ENCODE data around the gene CDYL2. TPM values are rescaled to one million over a fixed set of nuclear protein-coding genes. Genes with fewer than 3 reads are reported as not detected.

Gene CDYL2
- total RNA-seq, 1 experiment from 2014 or later = 8.2 TPM

DNA sequence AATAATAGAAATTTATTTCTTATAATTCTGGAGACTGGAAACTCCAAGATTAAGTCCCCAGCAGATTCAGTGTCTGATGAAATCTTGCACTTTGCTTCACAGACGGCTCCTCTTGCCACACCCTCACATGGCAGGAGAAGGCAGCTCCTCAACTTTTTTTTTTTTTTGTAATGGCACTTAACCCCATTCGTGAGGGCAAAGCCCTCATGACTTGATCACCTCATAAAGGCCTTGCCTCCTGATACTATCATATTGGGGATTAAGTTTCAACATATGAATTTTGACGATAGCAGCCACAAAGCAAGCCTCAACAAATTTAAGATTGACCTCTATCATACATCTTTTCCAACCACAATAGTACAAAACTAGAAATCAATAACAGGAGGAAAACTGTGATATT, 42.3 kb upstream of the CDYL2 start:
- Mint-ChIP-seq H3K36me3 (peaks cover 12% of the 10 kb centered on the region), H3K9me3 (peaks cover 34% of the 10 kb centered on the region), H3K27me3 (ENCODE audit: low read depth) (peaks cover 4% of the 10 kb centered on the region), H3K27ac (no peak overlapping the region), H3K4me3 (no peak overlapping the region), H3K4me1 (no peaks in the 10 kb centered on the region)
- CTCF ChIA-PET = no interaction called here
- DNase-seq (ENCODE audit: low spot score) (no peak), ATAC-seq (no peak)
- no peak for TF ChIP-seq PREB (CRISPR knock-in tag; IDR thresholded peaks at IDR 0.05; ENCODE audit: borderline replicate concordance)
- TF ChIP-seq NFATC4 (CRISPR knock-in tag; IDR thresholded peaks at IDR 0.05) = no peak
- POLR2A ChIA-PET = no interaction called here

DNA sequence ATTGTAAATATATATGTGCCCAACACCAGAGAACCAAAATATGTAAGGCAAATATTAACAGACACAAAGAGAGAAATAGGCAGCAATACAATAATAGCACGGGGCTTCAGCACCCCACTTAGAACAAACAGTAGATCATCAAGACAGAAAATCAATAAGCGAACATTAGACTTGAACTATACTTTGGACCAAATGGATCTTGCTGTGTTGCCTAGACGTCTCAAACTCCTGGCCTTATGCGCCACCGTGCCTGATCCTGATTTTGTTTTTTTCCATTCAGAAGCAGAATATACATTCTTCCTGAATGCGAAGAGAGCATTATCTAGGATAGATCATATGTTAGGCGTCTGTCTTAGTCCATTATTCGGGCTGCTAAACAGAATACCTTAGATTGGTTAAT, 41.9 kb upstream of the CDYL2 start:
- ChIA-PET CTCF (no interaction called here), POLR2A (no interaction called here)
- peaks cover 38% of the 10 kb centered on the region for H3K9me3 Mint-ChIP-seq
- TF ChIP-seq MYBL2 (CRISPR knock-in tag; IDR thresholded peaks at IDR 0.05) = no peak
- TF ChIP-seq KAT7 (CRISPR knock-in tag; IDR thresholded peaks at IDR 0.05; ENCODE audit: borderline replicate concordance) = no peak
- TF ChIP-seq ZNF416 (CRISPR knock-in tag; IDR thresholded peaks at IDR 0.05) = no peak
- no peak for TF ChIP-seq NFYB (CRISPR knock-in tag; conservative IDR thresholded peaks at IDR 0.05; ENCODE audit: low read depth)
- no peak for TF ChIP-seq HMGA2 (CRISPR knock-in tag; IDR thresholded peaks at IDR 0.05)
- TF ChIP-seq, protein P1, sequence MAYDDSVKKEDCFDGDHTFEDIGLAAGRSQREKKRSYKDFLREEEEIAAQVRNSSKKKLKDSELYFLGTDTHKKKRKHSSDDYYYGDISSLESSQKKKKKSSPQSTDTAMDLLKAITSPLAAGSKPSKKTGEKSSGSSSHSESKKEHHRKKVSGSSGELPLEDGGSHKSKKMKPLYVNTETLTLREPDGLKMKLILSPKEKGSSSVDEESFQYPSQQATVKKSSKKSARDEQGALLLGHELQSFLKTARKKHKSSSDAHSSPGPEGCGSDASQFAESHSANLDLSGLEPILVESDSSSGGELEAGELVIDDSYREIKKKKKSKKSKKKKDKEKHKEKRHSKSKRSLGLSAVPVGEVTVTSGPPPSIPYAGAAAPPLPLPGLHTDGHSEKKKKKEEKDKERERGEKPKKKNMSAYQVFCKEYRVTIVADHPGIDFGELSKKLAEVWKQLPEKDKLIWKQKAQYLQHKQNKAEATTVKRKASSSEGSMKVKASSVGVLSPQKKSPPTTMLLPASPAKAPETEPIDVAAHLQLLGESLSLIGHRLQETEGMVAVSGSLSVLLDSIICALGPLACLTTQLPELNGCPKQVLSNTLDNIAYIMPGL (CRISPR knock-in tag; IDR thresholded peaks at IDR 0.05) = no peak
- TF ChIP-seq, protein P2, sequence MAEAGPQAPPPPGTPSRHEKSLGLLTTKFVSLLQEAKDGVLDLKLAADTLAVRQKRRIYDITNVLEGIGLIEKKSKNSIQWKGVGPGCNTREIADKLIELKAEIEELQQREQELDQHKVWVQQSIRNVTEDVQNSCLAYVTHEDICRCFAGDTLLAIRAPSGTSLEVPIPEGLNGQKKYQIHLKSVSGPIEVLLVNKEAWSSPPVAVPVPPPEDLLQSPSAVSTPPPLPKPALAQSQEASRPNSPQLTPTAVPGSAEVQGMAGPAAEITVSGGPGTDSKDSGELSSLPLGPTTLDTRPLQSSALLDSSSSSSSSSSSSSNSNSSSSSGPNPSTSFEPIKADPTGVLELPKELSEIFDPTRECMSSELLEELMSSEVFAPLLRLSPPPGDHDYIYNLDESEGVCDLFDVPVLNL (CRISPR knock-in tag; IDR thresholded peaks at IDR 0.05; ENCODE audit: borderline replicate concordance, low read depth) = no peak
- TF ChIP-seq, protein P3, sequence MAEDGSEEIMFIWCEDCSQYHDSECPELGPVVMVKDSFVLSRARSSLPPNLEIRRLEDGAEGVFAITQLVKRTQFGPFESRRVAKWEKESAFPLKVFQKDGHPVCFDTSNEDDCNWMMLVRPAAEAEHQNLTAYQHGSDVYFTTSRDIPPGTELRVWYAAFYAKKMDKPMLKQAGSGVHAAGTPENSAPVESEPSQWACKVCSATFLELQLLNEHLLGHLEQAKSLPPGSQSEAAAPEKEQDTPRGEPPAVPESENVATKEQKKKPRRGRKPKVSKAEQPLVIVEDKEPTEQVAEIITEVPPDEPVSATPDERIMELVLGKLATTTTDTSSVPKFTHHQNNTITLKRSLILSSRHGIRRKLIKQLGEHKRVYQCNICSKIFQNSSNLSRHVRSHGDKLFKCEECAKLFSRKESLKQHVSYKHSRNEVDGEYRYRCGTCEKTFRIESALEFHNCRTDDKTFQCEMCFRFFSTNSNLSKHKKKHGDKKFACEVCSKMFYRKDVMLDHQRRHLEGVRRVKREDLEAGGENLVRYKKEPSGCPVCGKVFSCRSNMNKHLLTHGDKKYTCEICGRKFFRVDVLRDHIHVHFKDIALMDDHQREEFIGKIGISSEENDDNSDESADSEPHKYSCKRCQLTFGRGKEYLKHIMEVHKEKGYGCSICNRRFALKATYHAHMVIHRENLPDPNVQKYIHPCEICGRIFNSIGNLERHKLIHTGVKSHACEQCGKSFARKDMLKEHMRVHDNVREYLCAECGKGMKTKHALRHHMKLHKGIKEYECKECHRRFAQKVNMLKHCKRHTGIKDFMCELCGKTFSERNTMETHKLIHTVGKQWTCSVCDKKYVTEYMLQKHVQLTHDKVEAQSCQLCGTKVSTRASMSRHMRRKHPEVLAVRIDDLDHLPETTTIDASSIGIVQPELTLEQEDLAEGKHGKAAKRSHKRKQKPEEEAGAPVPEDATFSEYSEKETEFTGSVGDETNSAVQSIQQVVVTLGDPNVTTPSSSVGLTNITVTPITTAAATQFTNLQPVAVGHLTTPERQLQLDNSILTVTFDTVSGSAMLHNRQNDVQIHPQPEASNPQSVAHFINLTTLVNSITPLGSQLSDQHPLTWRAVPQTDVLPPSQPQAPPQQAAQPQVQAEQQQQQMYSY (CRISPR knock-in tag; IDR thresholded peaks at IDR 0.05) = no peak
- TF ChIP-seq FOXJ3 (CRISPR knock-in tag; IDR thresholded peaks at IDR 0.05; ENCODE audit: borderline replicate concordance) = no peak
- TF ChIP-seq MXD4 (CRISPR knock-in tag; IDR thresholded peaks at IDR 0.05; ENCODE audit: borderline replicate concordance) = no peak
- no peak for TF ChIP-seq CDX4 (CRISPR knock-in tag; IDR thresholded peaks at IDR 0.05; ENCODE audit: borderline replicate concordance)
- TF ChIP-seq, protein P4, sequence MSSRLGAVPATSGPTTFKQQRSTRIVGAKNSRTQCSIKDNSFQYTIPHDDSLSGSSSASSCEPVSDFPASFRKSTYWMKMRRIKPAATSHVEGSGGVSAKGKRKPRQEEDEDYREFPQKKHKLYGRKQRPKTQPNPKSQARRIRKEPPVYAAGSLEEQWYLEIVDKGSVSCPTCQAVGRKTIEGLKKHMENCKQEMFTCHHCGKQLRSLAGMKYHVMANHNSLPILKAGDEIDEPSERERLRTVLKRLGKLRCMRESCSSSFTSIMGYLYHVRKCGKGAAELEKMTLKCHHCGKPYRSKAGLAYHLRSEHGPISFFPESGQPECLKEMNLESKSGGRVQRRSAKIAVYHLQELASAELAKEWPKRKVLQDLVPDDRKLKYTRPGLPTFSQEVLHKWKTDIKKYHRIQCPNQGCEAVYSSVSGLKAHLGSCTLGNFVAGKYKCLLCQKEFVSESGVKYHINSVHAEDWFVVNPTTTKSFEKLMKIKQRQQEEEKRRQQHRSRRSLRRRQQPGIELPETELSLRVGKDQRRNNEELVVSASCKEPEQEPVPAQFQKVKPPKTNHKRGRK (CRISPR knock-in tag; IDR thresholded peaks at IDR 0.05; ENCODE audit: borderline replicate concordance) = no peak
- no peak for TF ChIP-seq EMX1 (CRISPR knock-in tag; IDR thresholded peaks at IDR 0.05)
- peaks cover 4% of the 10 kb centered on the region for H3K27me3 Mint-ChIP-seq (ENCODE audit: low read depth)
- H3K36me3 Mint-ChIP-seq = peaks cover 12% of the 10 kb centered on the region
- no peaks in the 10 kb centered on the region for H3K4me1 Mint-ChIP-seq
- ATAC-seq (no peak), DNase-seq (ENCODE audit: low spot score) (no peak)
- no peak overlapping the region for H3K4me3 Mint-ChIP-seq
- no peak overlapping the region for H3K27ac Mint-ChIP-seq
